ENCODE measurements around the gene KAZALD1. TPM values are rescaled to one million over a fixed set of nuclear protein-coding genes. Genes with fewer than 3 reads are reported as not detected.

The KAZALD1 gene
- polyA plus RNA-seq, 2 of the 4 experiments (the other 2 are of a cell fraction), result 4.3 to 4.5 TPM

- DNase-seq (ENCODE audit: low read depth in 1 of 2, low spot score in 1 of 2) (no peak), FAIRE-seq (no peak), ATAC-seq (no peak)
- 46% methylated on average over 2 of the region's 2 CpGs for WGBS (ENCODE audit: missing lambda C conversion rate)
- no peak overlapping the region for H3K4me3 ChIP-seq
- CTCF ChIA-PET, result interaction anchor here (0.8 to 65.1 kb wide), 4 partner anchors 10 to 60 kb away, joined by 3 to 2364 read pairs (median 245); partner anchors contain the start of genes KAZALD1, PDZD7 and SFXN3
- H3K4me1 ChIP-seq, result no peaks in the 10 kb centered on the region
- POLR2A ChIA-PET, result no interaction called here
- TF ChIP-seq BHLHE40 (IDR thresholded peaks at IDR 0.05; ENCODE audit: low read depth, low read length) (no peak), JUN (IDR thresholded peaks at IDR 0.05) (no peak)
- H3K9me3 ChIP-seq, result no peaks in the 10 kb centered on the region
- H3K27ac ChIP-seq, result no peak overlapping the region
- no peak overlapping the region for H3K4me2 ChIP-seq
These were observed 41.6 kb downstream of the KAZALD1 start for GRCh38 chr10:101103430-101103829.

- FAIRE-seq (no peak), DNase-seq (ENCODE audit: low read depth in 1 of 2, low spot score in 1 of 2) (no peak), ATAC-seq (no peak)
- TF ChIP-seq ELK1 (IDR thresholded peaks at IDR 0.05; ENCODE audit: low read depth, low read length), result no peak
- TF ChIP-seq PBX3 (IDR thresholded peaks at IDR 0.05), result no peak
- TF ChIP-seq FOXS1 (CRISPR knock-in tag; IDR thresholded peaks at IDR 0.05), result no peak
- TF ChIP-seq ZSCAN20 (CRISPR knock-in tag; IDR thresholded peaks at IDR 0.05), result no peak
- TF ChIP-seq FOSB (CRISPR knock-in tag; IDR thresholded peaks at IDR 0.05), result no peak
- TF ChIP-seq ZC3H11A (IDR thresholded peaks at IDR 0.05), result no peak
- TF ChIP-seq BHLHE40 (IDR thresholded peaks at IDR 0.05; ENCODE audit: low read depth, low read length), result no peak
- POLR2A ChIA-PET, result no interaction called here
- no peak overlapping the region for H3K4me3 ChIP-seq
- 70% methylated on average over 6 of the region's 6 CpGs for WGBS (ENCODE audit: missing lambda C conversion rate)
- CTCF ChIA-PET, result interaction anchor here (0.6 to 65.1 kb wide), 6 partner anchors 9 to 337 kb away, joined by 3 to 2364 read pairs (median 20); partner anchors contain the start of genes KAZALD1, PDZD7 and SFXN3
- no peaks in the 10 kb centered on the region for H3K4me1 ChIP-seq
- H3K9me3 ChIP-seq, result no peaks in the 10 kb centered on the region
- H3K4me2 ChIP-seq, result no peak overlapping the region
- no peak overlapping the region for H3K27ac ChIP-seq
These were observed 44.6 kb downstream of the KAZALD1 start for GRCh38 chr10:101106351-101106750.

- Histone ChIP-seq H3K27ac (no peak overlapping the region), H3K4me1 (peaks cover 2% of the 10 kb centered on the region), H3K9me3 (no peaks in the 10 kb centered on the region), H3K4me2 (no peak overlapping the region), H3K4me3 (no peak overlapping the region)
- WGBS (ENCODE audit: missing lambda C conversion rate), result 87% methylated on average over 3 of the region's 5 CpGs
- CTCF ChIA-PET, result interaction anchor here (0.7 to 65.1 kb wide), 5 partner anchors 12 to 65 kb away, joined by 3 to 2364 read pairs (median 35); partner anchors contain the start of genes KAZALD1, PDZD7 and SFXN3
- DNase-seq (ENCODE audit: low read depth in 1 of 2, low spot score in 1 of 2) (no peak), FAIRE-seq (no peak), ATAC-seq (no peak; a peak in 1 of 6 replicates)
- TF ChIP-seq CHD4 (IDR thresholded peaks at IDR 0.05; ENCODE audit: borderline replicate concordance), result no peak
- no peak for TF ChIP-seq FOXS1 (CRISPR knock-in tag; IDR thresholded peaks at IDR 0.05)
- TF ChIP-seq PBX3 (IDR thresholded peaks at IDR 0.05), result no peak
- TF ChIP-seq JUNB (IDR thresholded peaks at IDR 0.05), result no peak
- TF ChIP-seq CHD2 (IDR thresholded peaks at IDR 0.05; ENCODE audit: low read length, partially characterized antibody), result no peak
- no peak for TF ChIP-seq USF2 (IDR thresholded peaks at IDR 0.05)
- no peak for TF ChIP-seq GATA3 (IDR thresholded peaks at IDR 0.05; ENCODE audit: borderline replicate concordance)
- TF ChIP-seq FOSL2 (IDR thresholded peaks at IDR 0.05), result no peak
- no peak for TF ChIP-seq FOSL2 (CRISPR knock-in tag; IDR thresholded peaks at IDR 0.05)
- TF ChIP-seq TP53 (CRISPR knock-in tag; IDR thresholded peaks at IDR 0.05), result no peak
- TF ChIP-seq ZFP36 (IDR thresholded peaks at IDR 0.05; ENCODE audit: borderline replicate concordance, partially characterized antibody), result no peak
- TF ChIP-seq POLR2A (IDR thresholded peaks at IDR 0.05; ENCODE audit: low read length), result no peak
- no peak for TF ChIP-seq E2F6 (IDR thresholded peaks at IDR 0.05; ENCODE audit: borderline replicate concordance, low read depth)
- no peak for TF ChIP-seq POLR2AphosphoS2 (conservative IDR thresholded peaks at IDR 0.05; ENCODE audit: low read length)
- no peak for TF ChIP-seq EHF (CRISPR knock-in tag; IDR thresholded peaks at IDR 0.05)
- no peak for TF ChIP-seq MYC (IDR thresholded peaks at IDR 0.05; ENCODE audit: borderline replicate concordance, low read length)
- no peak for TF ChIP-seq ELK1 (IDR thresholded peaks at IDR 0.05; ENCODE audit: low read depth, low read length)
- TF ChIP-seq FOSB (CRISPR knock-in tag; IDR thresholded peaks at IDR 0.05), result no peak
- TF ChIP-seq HEYL (CRISPR knock-in tag; IDR thresholded peaks at IDR 0.05), result no peak
- TF ChIP-seq MAX (IDR thresholded peaks at IDR 0.05), result no peak
- POLR2A ChIA-PET, result no interaction called here
These were observed 46.0 kb downstream of the KAZALD1 start for GRCh38 chr10:101107771-101108170.
